ENCODE measurements around the gene PACRG.
A peak's percentile ranks its signal among the peaks of the same experiment; 100 is the strongest.
"Not testable (repeated sequence)": the region's sequence is repeated elsewhere in the genome, so short reads cannot be mapped to it uniquely, and the experiment has no call there.

Gene PACRG

GRCh38 chr6:162973151-162973872, 245.5 kb downstream of the PACRG start:
- no peak for TF ChIP-seq CTCF (conservative IDR thresholded peaks at IDR 0.05; ENCODE audit: low read depth, low read length)
- DNase-seq (ENCODE audit: low read depth), result no peak
- H3K4me3 ChIP-seq (ENCODE audit: low read length), result no peak overlapping the region

- DNase-seq (ENCODE audit: low read depth), result no peak
- no peak for TF ChIP-seq CTCF (conservative IDR thresholded peaks at IDR 0.05; ENCODE audit: low read depth, low read length)
- H3K4me3 ChIP-seq (ENCODE audit: low read length), result no peak overlapping the region
Observed at GRCh38 chr6:162973980-162974379, 246.2 kb downstream of the PACRG start.

DNA sequence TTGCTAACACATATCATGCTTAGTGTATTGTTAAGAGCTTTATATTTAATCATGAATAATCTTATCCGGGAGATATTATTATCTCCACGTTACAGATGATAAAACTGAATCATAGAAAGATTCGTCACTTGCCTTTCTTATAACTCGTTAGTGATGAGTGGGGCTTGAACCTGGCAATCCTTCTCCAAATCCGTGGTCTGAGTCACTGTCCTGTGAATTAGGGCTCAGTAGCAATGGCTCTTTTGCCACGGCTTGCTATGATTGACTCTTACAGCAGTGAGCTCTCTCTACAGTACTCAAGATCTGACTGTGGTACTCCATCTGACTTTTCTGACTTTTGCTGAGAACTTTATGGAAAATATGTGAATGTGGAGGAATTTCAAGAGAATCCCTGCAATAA, 246.9 kb downstream of the PACRG start:
- H3K4me3 ChIP-seq (ENCODE audit: low read length), result no peak overlapping the region
- DNase-seq (ENCODE audit: low read depth), result no peak
- TF ChIP-seq CTCF (conservative IDR thresholded peaks at IDR 0.05; ENCODE audit: low read depth, low read length), result no peak

- TF ChIP-seq CTCF (conservative IDR thresholded peaks at IDR 0.05; ENCODE audit: low read depth, low read length), result no peak
- no peak overlapping the region for H3K4me3 ChIP-seq (ENCODE audit: low read length)
- DNase-seq (ENCODE audit: low read depth), result no peak
Observed at GRCh38 chr6:162976141-162976540, 248.4 kb downstream of the PACRG start.

- DNase-seq (ENCODE audit: low read depth); H3K4me3 ChIP-seq (ENCODE audit: low read length): not testable (repeated sequence)
Observed at GRCh38 chr6:162983234-162983633, 255.5 kb downstream of the PACRG start.

GRCh38 chr6:162998777-162999176, 271.0 kb downstream of the PACRG start:
- no peak for TF ChIP-seq CTCF (conservative IDR thresholded peaks at IDR 0.05; ENCODE audit: low read depth, low read length)
- H3K4me3 ChIP-seq (ENCODE audit: low read length), result no peak overlapping the region
- no peak for DNase-seq (ENCODE audit: low read depth)

DNA sequence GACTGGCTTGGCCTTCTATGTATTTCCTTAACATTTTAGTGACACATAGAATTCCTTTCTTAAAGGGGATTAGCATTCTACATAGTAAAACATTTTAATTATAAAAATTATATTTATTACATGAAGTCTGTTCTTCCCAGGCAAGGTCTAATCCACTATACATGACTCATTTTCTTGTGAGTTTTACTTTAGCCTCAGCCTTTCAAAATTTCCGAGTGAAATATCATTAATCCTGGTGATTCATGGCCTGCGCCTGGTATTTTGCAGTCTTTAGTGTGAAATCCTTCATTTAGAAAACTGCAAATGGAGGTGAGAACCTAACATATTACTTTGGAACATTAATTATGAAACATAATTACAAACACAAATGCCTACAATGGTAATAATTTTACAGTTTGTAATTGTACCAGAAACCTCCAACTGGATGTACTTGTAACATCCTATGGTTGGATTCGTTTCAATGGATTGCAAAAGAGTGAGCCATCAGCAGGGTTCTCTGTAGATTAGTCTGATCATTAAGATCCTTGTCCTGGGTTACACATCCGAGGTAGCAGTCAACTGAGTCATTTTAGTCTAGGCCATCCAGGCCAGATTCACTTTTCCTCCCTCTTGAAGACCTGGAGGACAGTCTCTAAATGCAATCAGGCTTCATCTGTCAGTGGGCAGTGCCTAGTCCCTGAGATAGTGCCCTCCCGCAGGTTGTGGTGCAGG, 272.0 kb downstream of the PACRG start:
- TF ChIP-seq CTCF (conservative IDR thresholded peaks at IDR 0.05; ENCODE audit: low read depth, low read length), result no peak
- DNase-seq (ENCODE audit: low read depth), result peak; percentile 95
- no peak overlapping the region for H3K4me3 ChIP-seq (ENCODE audit: low read length)
